Trophoblast cell (in vitro differentiated cells and primary cell): Measurements from ENCODE around the gene NOP53.
"Not testable (repeated sequence)": the region's sequence is repeated elsewhere in the genome, so short reads cannot be mapped to it uniquely, and the experiment has no call there.

Source experiments
- DNase-seq, 2 donors: peaks; one replicate each; pipeline ENCODE4 v3.0.0-alpha.2; 2016
- H2AFZ ChIP-seq: 2 replicates; pipeline ENCODE4 v1.6.1; 2013; ENCODE audit warnings: low read length, moderate library complexity, mild to moderate bottlenecking; ENCODE audit not compliant: insufficient read depth, poor library complexity
- H2AK5ac ChIP-seq: 2 replicates; pipeline ENCODE4 v1.6.1; 2013; ENCODE audit warnings: mild to moderate bottlenecking, low read length
- H2BK120ac ChIP-seq: 2 replicates; pipeline ENCODE4 v1.6.1; 2013; ENCODE audit warnings: low read length, mild to moderate bottlenecking, moderate library complexity; ENCODE audit not compliant: insufficient read depth, poor library complexity
- H2BK12ac ChIP-seq: 2 replicates; pipeline ENCODE4 v1.6.1; 2013; ENCODE audit warnings: mild to moderate bottlenecking, low read length, moderate library complexity
- H2BK5ac ChIP-seq: 2 replicates; pipeline ENCODE4 v1.6.1; 2013; ENCODE audit warnings: low read length, low read depth, moderate library complexity, mild to moderate bottlenecking; ENCODE audit not compliant: poor library complexity
- H3K14ac ChIP-seq: 2 replicates; pipeline ENCODE4 v1.6.1; 2013; ENCODE audit warnings: mild to moderate bottlenecking, low read length
- H3K18ac ChIP-seq: 2 replicates; pipeline ENCODE4 v1.6.1; 2013; ENCODE audit warnings: mild to moderate bottlenecking, low read length
- H3K23ac ChIP-seq: 2 replicates; pipeline ENCODE4 v1.6.1; 2013; ENCODE audit warnings: low read length
- H3K27ac ChIP-seq: 2 replicates; pipeline ENCODE4 v1.5.1; 2013; ENCODE audit warnings: low read depth, mild to moderate bottlenecking, inconsistent platforms, low read length, moderate library complexity
- H3K27me3 ChIP-seq: 2 replicates; pipeline ENCODE4 v1.6.1; 2013; ENCODE audit warnings: inconsistent platforms, mild to moderate bottlenecking, low read length, moderate library complexity; ENCODE audit not compliant: insufficient read depth
- H3K36me3 ChIP-seq, 2 experiments: 1 replicate in 1 of 2; 2 replicates in 1 of 2; pipeline ENCODE4 v1.6.1; 2013; ENCODE audit warnings: low read length in 2 of 2, mild to moderate bottlenecking in 2 of 2, moderate library complexity in 1 of 2; ENCODE audit not compliant: insufficient read depth in 2 of 2, control insufficient read depth in 1 of 2
- H3K4ac ChIP-seq: 2 replicates; pipeline ENCODE4 v1.6.1; 2013; ENCODE audit warnings: low read depth, mild to moderate bottlenecking, low read length, moderate library complexity
- H3K4me1 ChIP-seq, 2 experiments: 1 replicate in 1 of 2; 2 replicates in 1 of 2; pipeline ENCODE4 v1.6.1; 2013; ENCODE audit warnings: low read length in 2 of 2, mild to moderate bottlenecking in 2 of 2, moderate library complexity in 1 of 2; ENCODE audit not compliant: insufficient read depth in 2 of 2, control insufficient read depth in 1 of 2
- H3K4me2 ChIP-seq: 2 replicates; pipeline ENCODE4 v1.6.1; 2013; ENCODE audit warnings: inconsistent platforms, mild to moderate bottlenecking, low read length, moderate library complexity
- H3K4me3 ChIP-seq: 2 replicates; pipeline ENCODE4 v1.5.1; 2013; ENCODE audit warnings: mild to moderate bottlenecking, low read depth, low read length, inconsistent platforms
- H3K79me1 ChIP-seq: one replicate; pipeline ENCODE4 v1.6.1; 2013; ENCODE audit warnings: low read length
- H3K79me2 ChIP-seq: 2 replicates; pipeline ENCODE4 v1.6.1; 2013; ENCODE audit warnings: low read length, mild to moderate bottlenecking; ENCODE audit not compliant: control insufficient read depth, insufficient read depth, poor library complexity
- H3K9ac ChIP-seq: 2 replicates; pipeline ENCODE4 v1.6.1; 2013; ENCODE audit warnings: mild to moderate bottlenecking, low read length
- H3K9me3 ChIP-seq: 2 replicates; pipeline ENCODE4 v1.6.1; 2013; ENCODE audit warnings: low read depth, mild to moderate bottlenecking, control low read depth, inconsistent platforms, low read length; ENCODE audit not compliant: insufficient read depth
- H4K12ac ChIP-seq: 2 replicates; pipeline ENCODE4 v1.6.1; 2013; ENCODE audit warnings: low read depth, mild to moderate bottlenecking, low read length, moderate library complexity
- H4K8ac ChIP-seq: 2 replicates; pipeline ENCODE4 v1.6.1; 2013; ENCODE audit warnings: low read depth, mild to moderate bottlenecking, low read length, moderate library complexity
- H4K91ac ChIP-seq: one replicate; pipeline ENCODE4 v1.6.1; 2013; ENCODE audit warnings: low read depth, mild to moderate bottlenecking, low read length, moderate library complexity
- WGBS: extraction: QIAGEN DNeasy Blood & Tissue Kit; methylation state at CpG from one replicate; pipeline ENCODE4 v1.1.7; 2013; ENCODE audit warnings: missing lambda C conversion rate; ENCODE audit not compliant: insufficient read length, insufficient coverage; ENCODE audit errors: extremely low coverage; 5-methylcytosine and 5-hydroxymethylcytosine counted together

Gene NOP53

GRCh38 chr19:47723581-47723940 is 21.8 kb upstream of the NOP53 start:
- Histone ChIP-seq H3K27ac (no peak overlapping the region), H4K91ac (no peak overlapping the region), H4K12ac (no peak overlapping the region), H3K4me3 (no peak overlapping the region), H3K79me1 (peaks cover 3% of the 10 kb centered on the region), H2AK5ac (no peak overlapping the region), H2BK12ac (no peak overlapping the region), H2BK5ac (no peak overlapping the region), H4K8ac (no peak overlapping the region), H3K27me3 (no peaks in the 10 kb centered on the region), H3K23ac (no peak overlapping the region), H3K4ac (no peak overlapping the region), H3K4me2 (no peak overlapping the region), H2BK120ac (no peak overlapping the region), H3K79me2 (no peaks in the 10 kb centered on the region), H2AFZ (no peak overlapping the region), H3K9me3 (peaks cover 3% of the 10 kb centered on the region), H3K4me1 (peaks cover 9 to 22% of the 10 kb centered on the region in 2 experiments), H3K9ac (no peak overlapping the region), H3K14ac (no peak overlapping the region), H3K36me3 (peaks cover 7 to 11% of the 10 kb centered on the region in 2 experiments), H3K18ac (no peak overlapping the region)
- WGBS = no CpG with 5 or more reads among the region's 7 CpGs
- DNase-seq = peak in 1 of 2 donors; percentile 46

- no peak overlapping the region for H2AFZ ChIP-seq
- H2AK5ac ChIP-seq = no peak overlapping the region
- H2BK120ac ChIP-seq = no peak overlapping the region
- peak; percentile 65 to 71 for DNase-seq
- no CpG with 5 or more reads among the region's 48 CpGs for WGBS
- no peak overlapping the region for H3K27ac ChIP-seq
- peaks cover 7 to 9% of the 10 kb centered on the region in 2 experiments for H3K36me3 ChIP-seq
- H4K91ac ChIP-seq = no peak overlapping the region
- H3K4me2 ChIP-seq = no peak overlapping the region
- no peak overlapping the region for H3K9ac ChIP-seq
- no peak overlapping the region for H2BK5ac ChIP-seq
- H3K4me3 ChIP-seq = no peak overlapping the region
- H3K14ac ChIP-seq = no peak overlapping the region
- no peak overlapping the region for H3K23ac ChIP-seq
- no peaks in the 10 kb centered on the region for H3K79me2 ChIP-seq
- no peaks in the 10 kb centered on the region for H3K27me3 ChIP-seq
- H2BK12ac ChIP-seq = no peak overlapping the region
- no peak overlapping the region for H4K8ac ChIP-seq
- no peaks in the 10 kb centered on the region for H3K79me1 ChIP-seq
- H3K4ac ChIP-seq = no peak overlapping the region
- H3K4me1 ChIP-seq = peaks cover 10 to 28% of the 10 kb centered on the region in 2 experiments
- H4K12ac ChIP-seq = no peak overlapping the region
- no peak overlapping the region for H3K18ac ChIP-seq
- H3K9me3 ChIP-seq = no peaks in the 10 kb centered on the region
Observed at GRCh38 chr19:47725759-47726401, 19.5 kb upstream of the NOP53 start.

GRCh38 chr19:47726467-47726866 is 18.9 kb upstream of the NOP53 start:
- H3K4me1 ChIP-seq = peaks cover 10 to 28% of the 10 kb centered on the region in 2 experiments
- no peak overlapping the region for H2AK5ac ChIP-seq
- no peak overlapping the region for H3K9ac ChIP-seq
- H2BK5ac ChIP-seq = no peak overlapping the region
- H3K79me1 ChIP-seq = no peaks in the 10 kb centered on the region
- no peak overlapping the region for H4K91ac ChIP-seq
- H2BK120ac ChIP-seq = no peak overlapping the region
- H3K4ac ChIP-seq = no peak overlapping the region
- H3K4me3 ChIP-seq = no peak overlapping the region
- H2BK12ac ChIP-seq = no peak overlapping the region
- H3K79me2 ChIP-seq = no peaks in the 10 kb centered on the region
- H3K9me3 ChIP-seq = no peaks in the 10 kb centered on the region
- H3K36me3 ChIP-seq = peaks cover 7 to 9% of the 10 kb centered on the region in 2 experiments
- H3K27me3 ChIP-seq = no peaks in the 10 kb centered on the region
- 63% methylated on average over 1 of the region's 4 CpGs for WGBS
- DNase-seq = no peak
- H3K27ac ChIP-seq = no peak overlapping the region
- H3K4me2 ChIP-seq = no peak overlapping the region
- no peak overlapping the region for H3K18ac ChIP-seq
- no peak overlapping the region for H3K14ac ChIP-seq
- H2AFZ ChIP-seq = no peak overlapping the region
- H3K23ac ChIP-seq = no peak overlapping the region
- H4K12ac ChIP-seq = no peak overlapping the region
- H4K8ac ChIP-seq = no peak overlapping the region

GRCh38 chr19:47728295-47728694 is 17.1 kb upstream of the NOP53 start:
- not testable (repeated sequence) for H2AK5ac ChIP-seq, DNase-seq, H2BK12ac ChIP-seq, H3K36me3 ChIP-seq, H3K27me3 ChIP-seq, H4K91ac ChIP-seq, H3K9me3 ChIP-seq, H3K9ac ChIP-seq, H2BK5ac ChIP-seq, H3K79me2 ChIP-seq, H2BK120ac ChIP-seq, H4K12ac ChIP-seq, H3K4me2 ChIP-seq, H4K8ac ChIP-seq, H3K4me3 ChIP-seq, H3K27ac ChIP-seq, H3K23ac ChIP-seq, H3K14ac ChIP-seq, H2AFZ ChIP-seq, H3K4ac ChIP-seq, H3K79me1 ChIP-seq, H3K18ac ChIP-seq
- WGBS = no CpG with 5 or more reads among the region's 4 CpGs
- peaks cover 3 to 21% of the 10 kb centered on the region in 2 experiments for H3K4me1 ChIP-seq
